ENCODE measurements around the gene ACOD1. TPM values are rescaled to one million over a fixed set of nuclear protein-coding genes. Genes with fewer than 3 reads are reported as not detected.

Gene ACOD1
- total RNA-seq, 2 donors from 2014 or later, result not detected

DNA sequence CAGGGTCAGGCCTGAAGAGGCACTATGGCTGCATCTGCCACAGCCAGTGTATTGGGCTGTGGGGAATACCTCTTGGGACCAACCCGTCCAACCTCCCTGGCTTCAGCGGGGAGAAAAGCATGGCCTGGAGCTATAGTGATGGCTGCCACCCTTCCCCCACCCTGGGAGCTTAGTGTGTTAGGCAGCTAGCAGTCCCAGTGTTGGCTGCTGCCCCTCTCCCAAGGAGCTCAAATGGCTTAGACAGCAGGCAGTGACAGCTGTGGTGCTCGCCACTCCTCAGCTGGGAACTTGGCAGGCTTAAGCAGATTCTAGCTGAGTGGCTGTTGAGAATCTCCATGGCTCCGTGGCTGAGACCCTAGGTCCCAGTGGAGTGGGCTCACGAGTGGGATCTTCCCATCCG lies 19.7 kb downstream of the ACOD1 start:
- H3K27me3 ChIP-seq (replicated peaks; ENCODE audit: insufficient read depth), result no peaks in the 10 kb centered on the region
- H3K27ac ChIP-seq, result no peak overlapping the region
- TF ChIP-seq, protein P1, sequence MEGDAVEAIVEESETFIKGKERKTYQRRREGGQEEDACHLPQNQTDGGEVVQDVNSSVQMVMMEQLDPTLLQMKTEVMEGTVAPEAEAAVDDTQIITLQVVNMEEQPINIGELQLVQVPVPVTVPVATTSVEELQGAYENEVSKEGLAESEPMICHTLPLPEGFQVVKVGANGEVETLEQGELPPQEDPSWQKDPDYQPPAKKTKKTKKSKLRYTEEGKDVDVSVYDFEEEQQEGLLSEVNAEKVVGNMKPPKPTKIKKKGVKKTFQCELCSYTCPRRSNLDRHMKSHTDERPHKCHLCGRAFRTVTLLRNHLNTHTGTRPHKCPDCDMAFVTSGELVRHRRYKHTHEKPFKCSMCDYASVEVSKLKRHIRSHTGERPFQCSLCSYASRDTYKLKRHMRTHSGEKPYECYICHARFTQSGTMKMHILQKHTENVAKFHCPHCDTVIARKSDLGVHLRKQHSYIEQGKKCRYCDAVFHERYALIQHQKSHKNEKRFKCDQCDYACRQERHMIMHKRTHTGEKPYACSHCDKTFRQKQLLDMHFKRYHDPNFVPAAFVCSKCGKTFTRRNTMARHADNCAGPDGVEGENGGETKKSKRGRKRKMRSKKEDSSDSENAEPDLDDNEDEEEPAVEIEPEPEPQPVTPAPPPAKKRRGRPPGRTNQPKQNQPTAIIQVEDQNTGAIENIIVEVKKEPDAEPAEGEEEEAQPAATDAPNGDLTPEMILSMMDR (IDR thresholded peaks at IDR 0.05), result no peak
- H3K4me1 ChIP-seq (ENCODE audit: control insufficient read depth in 1 of 2, low read depth in 2 of 2), result peaks cover 11 to 16% of the 10 kb centered on the region in 2 donors
- DNase-seq (ENCODE audit: low spot score) (no peak), ATAC-seq (ENCODE audit: insufficient number of reproducible peaks, low FRiP score, low read depth) (no peak)
- no peaks in the 10 kb centered on the region for H3K36me3 ChIP-seq
- no peak overlapping the region for H3K4me3 ChIP-seq
- no peaks in the 10 kb centered on the region for H3K9me3 ChIP-seq

DNA sequence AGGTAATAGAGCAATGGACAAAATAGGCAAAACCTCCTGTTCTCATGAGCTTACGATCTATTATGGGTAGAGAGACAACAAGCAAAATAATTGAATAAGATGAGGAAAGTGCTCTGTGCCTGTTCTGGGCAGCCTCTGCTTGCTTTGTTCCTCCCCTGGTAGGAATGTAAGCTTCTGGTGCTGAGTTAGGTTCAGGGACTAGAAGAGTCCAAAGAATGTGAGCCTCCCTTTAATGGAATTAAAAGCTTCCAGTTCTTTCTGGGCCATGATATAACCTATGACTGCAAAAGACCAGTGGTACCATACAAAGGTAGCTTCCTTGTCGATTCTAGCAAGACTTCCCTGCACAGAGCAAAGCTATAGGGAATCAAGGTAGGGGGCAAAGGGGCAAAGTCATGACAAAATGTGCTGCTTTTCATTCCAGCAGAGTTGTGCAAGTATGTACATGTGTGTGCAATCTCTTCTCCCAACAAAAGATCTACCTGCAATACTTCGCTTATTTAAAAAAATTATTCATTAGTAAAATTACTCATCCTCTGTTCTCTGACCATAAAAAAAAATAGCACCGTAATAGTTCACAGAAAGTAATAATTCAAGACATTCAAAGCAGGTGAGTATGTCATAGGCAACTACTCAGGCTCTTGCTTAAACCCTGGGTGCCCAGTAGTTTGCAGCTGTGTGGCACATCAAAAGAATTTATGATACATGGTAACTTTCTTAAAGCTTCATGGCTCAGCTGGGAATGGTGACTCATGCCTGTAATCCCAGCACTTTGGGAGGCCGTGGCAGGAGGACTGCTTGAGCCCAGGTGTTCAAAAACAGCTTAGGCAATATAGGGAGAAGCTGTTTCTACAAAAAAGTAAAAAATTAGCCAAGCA lies 21.4 kb downstream of the ACOD1 start:
- Histone ChIP-seq H3K4me1 (ENCODE audit: control insufficient read depth in 1 of 2, low read depth in 2 of 2) (peaks cover 11 to 16% of the 10 kb centered on the region in 2 donors), H3K36me3 (no peaks in the 10 kb centered on the region), H3K9me3 (no peaks in the 10 kb centered on the region), H3K27ac (no peak overlapping the region), H3K4me3 (no peak overlapping the region), H3K27me3 (replicated peaks; ENCODE audit: insufficient read depth) (no peaks in the 10 kb centered on the region)
- TF ChIP-seq, protein P1 (IDR thresholded peaks at IDR 0.05), result no peak
- DNase-seq (ENCODE audit: low spot score) (no peak), ATAC-seq (ENCODE audit: insufficient number of reproducible peaks, low FRiP score, low read depth) (no peak)

DNA sequence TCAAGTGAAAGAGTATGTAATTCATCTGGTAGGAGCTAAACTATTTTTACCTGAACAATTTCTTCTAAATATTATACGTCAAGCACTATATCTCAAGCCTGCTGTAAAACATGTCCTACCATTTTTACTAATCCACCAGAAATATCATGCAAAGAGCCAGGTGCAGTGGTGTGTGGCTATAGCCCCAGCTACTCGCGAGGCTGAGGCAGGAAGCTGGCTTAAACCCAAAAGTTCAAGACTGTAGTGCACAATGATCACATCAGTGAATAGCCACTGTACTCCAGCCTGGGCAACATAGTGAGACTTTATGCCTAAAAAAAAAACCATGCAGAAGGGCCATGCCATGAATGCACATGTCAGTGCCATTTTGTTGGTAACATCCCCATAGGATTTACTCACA lies 22.9 kb downstream of the ACOD1 start:
- H3K4me1 ChIP-seq (ENCODE audit: control insufficient read depth in 1 of 2, low read depth in 2 of 2), result peaks cover 2 to 5% of the 10 kb centered on the region in 2 donors
- no peaks in the 10 kb centered on the region for H3K27me3 ChIP-seq (replicated peaks; ENCODE audit: insufficient read depth)
- H3K36me3 ChIP-seq, result no peaks in the 10 kb centered on the region
- H3K4me3 ChIP-seq, result no peak overlapping the region
- H3K27ac ChIP-seq, result no peak overlapping the region
- ATAC-seq (ENCODE audit: insufficient number of reproducible peaks, low FRiP score, low read depth) (no peak), DNase-seq (ENCODE audit: low spot score) (no peak)
- TF ChIP-seq, protein P1 (IDR thresholded peaks at IDR 0.05), result no peak
- H3K9me3 ChIP-seq, result no peaks in the 10 kb centered on the region

DNA sequence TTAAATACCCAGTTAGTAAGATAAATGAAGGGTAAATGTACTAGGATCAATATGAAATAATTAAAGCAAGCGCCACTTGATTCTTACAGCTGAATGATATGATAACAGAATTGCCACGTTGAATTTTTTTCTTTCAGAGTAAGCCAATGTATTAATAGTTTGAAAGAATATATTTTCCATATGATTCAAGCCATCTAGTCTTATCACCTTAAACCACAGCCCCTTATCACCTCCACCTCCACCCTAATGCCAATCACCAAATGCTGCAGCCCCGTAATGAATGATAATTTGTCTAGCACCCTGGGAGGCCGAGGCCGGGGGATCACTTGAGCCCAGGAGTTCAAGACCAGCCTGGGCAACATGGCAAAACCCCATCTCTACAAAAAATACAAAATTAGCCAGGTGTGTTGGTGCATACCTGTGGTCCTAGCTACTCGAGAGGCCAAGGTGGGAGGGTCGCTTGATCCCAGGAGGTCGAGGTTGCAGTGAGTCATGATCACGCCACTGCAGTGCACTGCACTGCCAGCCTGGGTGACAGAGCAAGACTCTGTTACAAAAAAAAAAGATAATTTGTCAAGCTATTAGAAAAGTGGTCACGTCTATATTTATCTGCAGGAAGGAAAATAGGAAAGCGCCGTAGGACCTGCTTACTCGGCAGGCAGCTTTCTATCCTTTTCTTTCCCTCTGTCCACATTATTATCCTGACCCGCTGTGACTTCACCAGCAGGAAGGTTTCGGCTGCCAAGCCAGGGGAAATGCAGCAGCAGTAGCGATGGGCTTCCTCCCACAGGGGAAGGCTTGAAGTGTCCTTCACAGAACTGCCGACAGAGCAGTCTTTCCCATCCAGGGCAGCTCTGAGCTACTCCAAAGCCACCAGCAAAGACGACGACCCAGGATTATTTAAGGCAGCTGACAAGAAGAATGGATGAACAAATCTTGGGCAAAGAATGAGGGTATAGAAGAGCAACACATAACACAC lies 23.8 kb downstream of the ACOD1 start:
- Histone ChIP-seq H3K27ac (no peak overlapping the region), H3K4me1 (ENCODE audit: control insufficient read depth in 1 of 2, low read depth in 2 of 2) (no peaks in the 10 kb centered on the region), H3K27me3 (replicated peaks; ENCODE audit: insufficient read depth) (no peaks in the 10 kb centered on the region), H3K36me3 (no peaks in the 10 kb centered on the region), H3K4me3 (no peak overlapping the region), H3K9me3 (no peaks in the 10 kb centered on the region)
- TF ChIP-seq, protein P1 (IDR thresholded peaks at IDR 0.05), result no peak
- DNase-seq (ENCODE audit: low spot score) (no peak), ATAC-seq (ENCODE audit: insufficient number of reproducible peaks, low FRiP score, low read depth) (no peak)
